ENCODE measurements around the gene C16orf95.

The C16orf95 gene

GRCh38 chr16:87305505-87306391 lies 11.4 kb downstream of the C16orf95 start:
- Histone ChIP-seq H3K27ac (ENCODE audit: insufficient read depth in 1 of 2, low read depth in 1 of 2, low read length in 2 of 2, poor library complexity in 1 of 2, severe bottlenecking in 2 of 2) (peak overlapping the region in 1 of 2 experiments; percentile 64), H3K4me3 (ENCODE audit: control insufficient read depth in 1 of 7, extremely low read depth in 1 of 7, insufficient read depth in 4 of 7, low read depth in 2 of 7, low read length in 6 of 7) (no peak overlapping the region), H3K9me3 (ENCODE audit: control extremely low read depth in 1 of 5, control insufficient read depth in 4 of 5, insufficient read depth in 2 of 5, low read depth in 1 of 5, low read length in 4 of 5) (peaks cover 0 to 5% (median 3%) of the 10 kb centered on the region in 5 experiments), H3K27me3 (replicated peaks in 2 of 5; ENCODE audit: control insufficient read depth in 4 of 5, insufficient read depth in 5 of 5, low read length in 4 of 5) (no peaks in the 10 kb centered on the region), H3K36me3 (ENCODE audit: control insufficient read depth in 4 of 4, insufficient read depth in 4 of 4, low read length in 3 of 4) (no peaks in the 10 kb centered on the region), H3K4me1 (ENCODE audit: control extremely low read depth in 1 of 4, control insufficient read depth in 4 of 4, insufficient read depth in 4 of 4, low read length in 3 of 4) (peaks cover 3 to 28% (median 17%) of the 10 kb centered on the region in 4 experiments)
- WGBS (ENCODE audit: insufficient coverage), result 94% methylated on average over 19 of the region's 30 CpGs
- ChIA-PET CTCF (interaction anchor here (1.1 to 2.3 kb wide), 3 partner anchors 10 to 102 kb away, joined by 3 to 8 read pairs (median 5); no protein-coding TSS in a partner anchor), POLR2A (interaction anchor here (0.7 kb wide), 1 partner anchor 348 kb away, joined by 3 read pairs; no protein-coding TSS in a partner anchor)
- no peak for DNase-seq

GRCh38 chr16:87304951-87305350 lies 12.2 kb downstream of the C16orf95 start:
- ChIA-PET POLR2A (no interaction called here), CTCF (interaction anchor here (1.1 to 2.3 kb wide), 3 partner anchors 11 to 102 kb away, joined by 3 to 8 read pairs (median 5); no protein-coding TSS in a partner anchor)
- Histone ChIP-seq H3K4me3 (ENCODE audit: control insufficient read depth in 1 of 7, extremely low read depth in 1 of 7, insufficient read depth in 4 of 7, low read depth in 2 of 7, low read length in 6 of 7) (no peak overlapping the region), H3K36me3 (ENCODE audit: control insufficient read depth in 4 of 4, insufficient read depth in 4 of 4, low read length in 3 of 4) (no peaks in the 10 kb centered on the region), H3K9me3 (ENCODE audit: control extremely low read depth in 1 of 5, control insufficient read depth in 4 of 5, insufficient read depth in 2 of 5, low read depth in 1 of 5, low read length in 4 of 5) (peaks cover 0 to 5% (median 3%) of the 10 kb centered on the region in 5 experiments), H3K4me1 (ENCODE audit: control extremely low read depth in 1 of 4, control insufficient read depth in 4 of 4, insufficient read depth in 4 of 4, low read length in 3 of 4) (peaks cover 3 to 28% (median 17%) of the 10 kb centered on the region in 4 experiments), H3K27ac (ENCODE audit: insufficient read depth in 1 of 2, low read depth in 1 of 2, low read length in 2 of 2, poor library complexity in 1 of 2, severe bottlenecking in 2 of 2) (peak overlapping the region in 1 of 2 experiments; percentile 25), H3K27me3 (replicated peaks in 2 of 5; ENCODE audit: control insufficient read depth in 4 of 5, insufficient read depth in 5 of 5, low read length in 4 of 5) (no peaks in the 10 kb centered on the region)
- WGBS (ENCODE audit: insufficient coverage), result 32% methylated on average over 8 of the region's 10 CpGs
- DNase-seq, result peak in 2 of 3 donors; percentile 11 to 14

- POLR2A ChIA-PET, result interaction anchor here (0.6 kb wide), 1 partner anchor 11 kb away, joined by 3 read pairs; no protein-coding TSS in a partner anchor
- Histone ChIP-seq H3K36me3 (ENCODE audit: control insufficient read depth in 4 of 4, insufficient read depth in 4 of 4, low read length in 3 of 4) (no peaks in the 10 kb centered on the region), H3K4me3 (ENCODE audit: control insufficient read depth in 1 of 7, extremely low read depth in 1 of 7, insufficient read depth in 4 of 7, low read depth in 2 of 7, low read length in 6 of 7) (peak overlapping the region in 1 of 7 experiments; percentile 12), H3K27ac (ENCODE audit: insufficient read depth in 1 of 2, low read depth in 1 of 2, low read length in 2 of 2, poor library complexity in 1 of 2, severe bottlenecking in 2 of 2) (no peak overlapping the region), H3K27me3 (replicated peaks in 2 of 5; ENCODE audit: control insufficient read depth in 4 of 5, insufficient read depth in 5 of 5, low read length in 4 of 5) (no peaks in the 10 kb centered on the region), H3K4me1 (ENCODE audit: control extremely low read depth in 1 of 4, control insufficient read depth in 4 of 4, insufficient read depth in 4 of 4, low read length in 3 of 4) (peaks cover 3 to 28% (median 17%) of the 10 kb centered on the region in 4 experiments), H3K9me3 (ENCODE audit: control extremely low read depth in 1 of 5, control insufficient read depth in 4 of 5, insufficient read depth in 2 of 5, low read depth in 1 of 5, low read length in 4 of 5) (peaks cover 0 to 5% (median 3%) of the 10 kb centered on the region in 5 experiments)
- 95% methylated on average over 2 of the region's 4 CpGs for WGBS (ENCODE audit: insufficient coverage)
- DNase-seq, result no peak
- CTCF ChIA-PET, result interaction anchor here (2.3 kb wide), 1 partner anchor 12 kb away, joined by 8 read pairs; no protein-coding TSS in a partner anchor
These were observed 13.2 kb downstream of the C16orf95 start for GRCh38 chr16:87303962-87304521.

DNA sequence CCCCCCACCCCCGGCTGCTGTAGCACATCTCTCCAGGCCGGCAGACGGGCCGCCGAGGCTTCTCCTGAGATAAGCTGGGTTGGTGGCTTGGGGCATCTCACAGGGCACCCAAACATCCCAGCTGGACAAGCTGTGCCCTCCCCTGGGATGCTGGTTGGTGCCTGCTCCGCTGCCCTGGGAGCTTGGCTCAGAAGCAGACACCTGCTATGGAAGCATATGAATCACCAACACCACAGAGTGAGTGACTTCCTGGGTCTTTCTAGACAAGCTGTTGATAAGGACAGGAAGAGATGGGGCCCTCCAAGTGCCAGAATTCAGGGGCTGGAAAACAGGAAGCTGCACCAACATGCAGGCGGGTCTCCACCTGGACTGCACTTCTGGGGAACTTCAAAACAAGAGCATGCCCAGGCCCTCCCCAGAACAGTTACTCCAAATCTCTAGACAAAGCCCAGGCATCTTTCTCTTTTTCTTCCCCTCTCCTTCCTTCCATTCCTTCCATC lies 13.7 kb downstream of the C16orf95 start:
- Histone ChIP-seq H3K4me3 (ENCODE audit: control insufficient read depth in 1 of 7, extremely low read depth in 1 of 7, insufficient read depth in 4 of 7, low read depth in 2 of 7, low read length in 6 of 7) (peak overlapping the region in 1 of 7 experiments; percentile 12), H3K27me3 (replicated peaks in 2 of 5; ENCODE audit: control insufficient read depth in 4 of 5, insufficient read depth in 5 of 5, low read length in 4 of 5) (no peaks in the 10 kb centered on the region), H3K4me1 (ENCODE audit: control extremely low read depth in 1 of 4, control insufficient read depth in 4 of 4, insufficient read depth in 4 of 4, low read length in 3 of 4) (peaks cover 3 to 28% (median 17%) of the 10 kb centered on the region in 4 experiments), H3K9me3 (ENCODE audit: control extremely low read depth in 1 of 5, control insufficient read depth in 4 of 5, insufficient read depth in 2 of 5, low read depth in 1 of 5, low read length in 4 of 5) (peaks cover 0 to 2% (median 0%) of the 10 kb centered on the region in 5 experiments), H3K27ac (ENCODE audit: insufficient read depth in 1 of 2, low read depth in 1 of 2, low read length in 2 of 2, poor library complexity in 1 of 2, severe bottlenecking in 2 of 2) (no peak overlapping the region), H3K36me3 (ENCODE audit: control insufficient read depth in 4 of 4, insufficient read depth in 4 of 4, low read length in 3 of 4) (no peaks in the 10 kb centered on the region)
- POLR2A ChIA-PET, result no interaction called here
- CTCF ChIA-PET, result no interaction called here
- WGBS (ENCODE audit: insufficient coverage), result 68% methylated on average over 5 of the region's 7 CpGs
- DNase-seq, result peak in 2 of 3 donors; percentile 43 to 54

- DNase-seq, result no peak
- CTCF ChIA-PET, result interaction anchor here (0.6 to 2.0 kb wide), 3 partner anchors 9 to 130 kb away, joined by 3 to 6 read pairs (median 5); no protein-coding TSS in a partner anchor
- H3K4me1 ChIP-seq (ENCODE audit: control extremely low read depth in 1 of 4, control insufficient read depth in 4 of 4, insufficient read depth in 4 of 4, low read length in 3 of 4), result peaks cover 3 to 11% (median 7%) of the 10 kb centered on the region in 4 experiments
- POLR2A ChIA-PET, result no interaction called here
- no peak overlapping the region for H3K4me3 ChIP-seq (ENCODE audit: control insufficient read depth in 1 of 7, extremely low read depth in 1 of 7, insufficient read depth in 4 of 7, low read depth in 2 of 7, low read length in 6 of 7)
- WGBS (ENCODE audit: insufficient coverage), result 85% methylated on average over 11 of the region's 13 CpGs
- no peaks in the 10 kb centered on the region for H3K9me3 ChIP-seq (ENCODE audit: control extremely low read depth in 1 of 5, control insufficient read depth in 4 of 5, insufficient read depth in 2 of 5, low read depth in 1 of 5, low read length in 4 of 5)
- H3K27me3 ChIP-seq (replicated peaks in 2 of 5; ENCODE audit: control insufficient read depth in 4 of 5, insufficient read depth in 5 of 5, low read length in 4 of 5), result no peaks in the 10 kb centered on the region
- H3K27ac ChIP-seq (ENCODE audit: insufficient read depth in 1 of 2, low read depth in 1 of 2, low read length in 2 of 2, poor library complexity in 1 of 2, severe bottlenecking in 2 of 2), result no peak overlapping the region
- H3K36me3 ChIP-seq (ENCODE audit: control insufficient read depth in 4 of 4, insufficient read depth in 4 of 4, low read length in 3 of 4), result no peaks in the 10 kb centered on the region
These were observed 18.2 kb downstream of the C16orf95 start for GRCh38 chr16:87298857-87299465.

GRCh38 chr16:87297918-87298631 lies 19.1 kb downstream of the C16orf95 start:
- 43% methylated on average over 15 of the region's 15 CpGs for WGBS (ENCODE audit: insufficient coverage)
- Histone ChIP-seq H3K4me1 (ENCODE audit: control extremely low read depth in 1 of 4, control insufficient read depth in 4 of 4, insufficient read depth in 4 of 4, low read length in 3 of 4) (peaks cover 0 to 2% (median 0%) of the 10 kb centered on the region in 4 experiments), H3K27me3 (replicated peaks in 2 of 5; ENCODE audit: control insufficient read depth in 4 of 5, insufficient read depth in 5 of 5, low read length in 4 of 5) (no peaks in the 10 kb centered on the region), H3K27ac (ENCODE audit: insufficient read depth in 1 of 2, low read depth in 1 of 2, low read length in 2 of 2, poor library complexity in 1 of 2, severe bottlenecking in 2 of 2) (no peak overlapping the region), H3K36me3 (ENCODE audit: control insufficient read depth in 4 of 4, insufficient read depth in 4 of 4, low read length in 3 of 4) (no peaks in the 10 kb centered on the region), H3K9me3 (ENCODE audit: control extremely low read depth in 1 of 5, control insufficient read depth in 4 of 5, insufficient read depth in 2 of 5, low read depth in 1 of 5, low read length in 4 of 5) (no peaks in the 10 kb centered on the region), H3K4me3 (ENCODE audit: control insufficient read depth in 1 of 7, extremely low read depth in 1 of 7, insufficient read depth in 4 of 7, low read depth in 2 of 7, low read length in 6 of 7) (no peak overlapping the region)
- ChIA-PET POLR2A (no interaction called here), CTCF (interaction anchor here (0.6 to 2.0 kb wide), 6 partner anchors 10 to 131 kb away, joined by 3 to 6 read pairs (median 4); no protein-coding TSS in a partner anchor)
- peak; percentile 32 to 56 (median 48) for DNase-seq
